Transverse colon (tissue), 3 donors: Measurements from ENCODE around the gene LRFN4.

Source experiments
- CTCF ChIP-seq, 5 experiments: fragments of 200-600 bp in 3 of 5; fragments of 450-650 bp in 2 of 5; sonication (generic) in 3 of 5; IDR thresholded peaks; 1 replicate in 2 of 5; 2 replicates in 3 of 5; pipeline ENCODE4 v1.5.1; 2016 to 2017; ENCODE audit warnings: antibody characterized with exemption in 5 of 5, inconsistent platforms in 3 of 5, mild to moderate bottlenecking in 2 of 5, moderate library complexity in 1 of 5
- POLR2A ChIP-seq: fragments of 450-650 bp; IDR thresholded peaks from one replicate; pipeline ENCODE4 v1.6.1; 2016; ENCODE audit warnings: antibody characterized with exemption, mild to moderate bottlenecking, moderate library complexity

GRCh38 chr11:66850235-66850587 lies 6.7 kb upstream of the LRFN4 start:
- TF ChIP-seq CTCF (IDR thresholded peaks at IDR 0.05) (no peak), POLR2A (no peak)
